CD4-positive, alpha-beta T cell treated with Interleukin-17A for 4 hours (primary cell): Measurements from ENCODE around the gene SMIM24.
"Not testable (repeated sequence)": the region's sequence is repeated elsewhere in the genome, so short reads cannot be mapped to it uniquely, and the experiment has no call there.

ENCODE experiments used
- DNase-seq: peaks from one replicate; pipeline ENCODE4 v3.0.0-alpha.2; 2020; ENCODE audit warnings: mixed read lengths

The SMIM24 gene

GRCh38 chr19:3480383-3481091 is at the start of gene SMIM24:
TSS of gene SMIM24 (minus strand) at chr19:3480525. CDS start at chr19:3480463, 62 bp downstream.
- no peak for DNase-seq

- DNase-seq: not testable (repeated sequence)
These were observed 49.0 kb upstream of the SMIM24 start for GRCh38 chr19:3529299-3529698.

- DNase-seq: no peak
These were observed 48.4 kb upstream of the SMIM24 start for GRCh38 chr19:3528539-3529211.

- no peak for DNase-seq
These were observed 47.8 kb upstream of the SMIM24 start for GRCh38 chr19:3528080-3528479.

GRCh38 chr19:3527238-3527910 is 47.0 kb upstream of the SMIM24 start:
- no peak for DNase-seq

- no peak for DNase-seq
These were observed 46.3 kb upstream of the SMIM24 start for GRCh38 chr19:3526507-3527237.

GRCh38 chr19:3524904-3525451 is 44.7 kb upstream of the SMIM24 start:
- no peak for DNase-seq

GRCh38 chr19:3524078-3524842 is 43.9 kb upstream of the SMIM24 start:
- no peak for DNase-seq

- no peak for DNase-seq
These were observed 43.2 kb upstream of the SMIM24 start for GRCh38 chr19:3523361-3524077.

- DNase-seq: no peak
These were observed 42.4 kb upstream of the SMIM24 start for GRCh38 chr19:3522421-3523360.

- DNase-seq: no peak
These were observed 40.8 kb upstream of the SMIM24 start for GRCh38 chr19:3521104-3521445.

- no peak for DNase-seq
These were observed 40.1 kb upstream of the SMIM24 start for GRCh38 chr19:3520166-3521103.

- DNase-seq: no peak
These were observed 38.8 kb upstream of the SMIM24 start for GRCh38 chr19:3519126-3519525.

GRCh38 chr19:3518659-3519058 is 38.3 kb upstream of the SMIM24 start:
- no peak for DNase-seq

GRCh38 chr19:3518255-3518654 is 37.9 kb upstream of the SMIM24 start:
- no peak for DNase-seq

GRCh38 chr19:3517638-3518037 is 37.3 kb upstream of the SMIM24 start:
- no peak for DNase-seq

- peak; percentile 66 for DNase-seq
These were observed 36.4 kb upstream of the SMIM24 start for GRCh38 chr19:3516675-3517207.

- no peak for DNase-seq
These were observed 35.6 kb upstream of the SMIM24 start for GRCh38 chr19:3515891-3516422.

- no peak for DNase-seq
These were observed 34.6 kb upstream of the SMIM24 start for GRCh38 chr19:3514930-3515329.
